IMR-90 (cell line): ENCODE results near the gene TBC1D28.
"Not testable (repeated sequence)": the region's sequence is repeated elsewhere in the genome, so short reads cannot be mapped to it uniquely, and the experiment has no call there.

Experiments used
- BHLHE40 ChIP-seq: fragments of 150-350 bp; IDR thresholded peaks from 2 replicates; pipeline ENCODE4 v1.6.1; 2016; ENCODE audit warnings: mild to moderate bottlenecking, low read depth, low read length
- CEBPB ChIP-seq: IDR thresholded peaks from 2 replicates; pipeline ENCODE4 v1.6.1; 2012; ENCODE audit warnings: low read depth, low read length, improper control_type of control experiment
- CHD1 ChIP-seq: IDR thresholded peaks from 2 replicates; pipeline ENCODE4 v1.6.1; 2012; ENCODE audit warnings: low read depth, low read length, improper control_type of control experiment
- CTCF ChIP-seq: conservative IDR thresholded peaks from 2 replicates; pipeline ENCODE4 v1.5.1; 2012; ENCODE audit warnings: mild to moderate bottlenecking, low read depth, low read length, improper control_type of control experiment
- NFE2L2 ChIP-seq: fragments of 150-350 bp; IDR thresholded peaks from 2 replicates; pipeline ENCODE4 v1.6.1; 2016; ENCODE audit warnings: low read depth, mild to moderate bottlenecking, low read length
- POLR2A ChIP-seq: IDR thresholded peaks from 2 replicates; pipeline ENCODE4 v1.6.1; 2012; ENCODE audit warnings: mild to moderate bottlenecking, low read depth, low read length
- RAD21 ChIP-seq: IDR thresholded peaks from 2 replicates; pipeline ENCODE4 v1.6.1; 2012; ENCODE audit warnings: low read length, improper control_type of control experiment
- RCOR1 ChIP-seq: IDR thresholded peaks from 2 replicates; pipeline ENCODE4 v1.6.1; 2012; ENCODE audit warnings: mild to moderate bottlenecking, low read length, improper control_type of control experiment; ENCODE audit not compliant: insufficient replicate concordance
- RFX5 ChIP-seq: IDR thresholded peaks from 2 replicates; pipeline ENCODE4 v1.8.0; 2012; ENCODE audit warnings: low read depth, mild to moderate bottlenecking, low read length, moderate library complexity
- SMC3 ChIP-seq: fragments of 150-350 bp; IDR thresholded peaks from 2 replicates; pipeline ENCODE4 v1.6.1; 2016; ENCODE audit warnings: low read depth, mild to moderate bottlenecking, antibody characterized with exemption, low read length, moderate library complexity
- USF2 ChIP-seq: fragments of 150-350 bp; IDR thresholded peaks from 2 replicates; pipeline ENCODE4 v1.6.1; 2017; ENCODE audit warnings: mild to moderate bottlenecking, antibody characterized with exemption, low read length, low read depth

DNA sequence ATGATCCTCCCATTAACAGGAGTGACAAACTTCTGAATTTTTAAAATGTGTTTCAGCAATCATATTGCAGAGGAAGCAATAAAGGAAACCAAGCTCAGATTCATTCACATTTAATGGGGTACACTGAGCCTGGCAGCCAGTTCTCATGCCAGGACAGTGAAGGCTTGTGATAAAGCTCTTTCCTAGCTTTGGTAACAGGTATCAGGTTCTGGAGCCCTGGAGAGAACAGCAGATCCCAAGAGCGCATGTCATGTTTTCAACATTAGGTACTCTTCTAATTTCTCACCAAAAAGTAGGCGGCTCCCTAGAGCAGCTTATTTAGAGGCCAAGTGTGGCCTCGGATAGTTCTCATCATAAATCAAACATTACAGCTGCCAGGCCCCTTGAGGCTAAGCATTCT is 23.3 kb upstream of the TBC1D28 start:
- not testable (repeated sequence) for TF ChIP-seq CTCF, BHLHE40, POLR2A, SMC3, RCOR1, RAD21, USF2, CEBPB, NFE2L2, RFX5, CHD1
